ENCODE measurements around the gene KIF26A.

KIF26A gene

DNA sequence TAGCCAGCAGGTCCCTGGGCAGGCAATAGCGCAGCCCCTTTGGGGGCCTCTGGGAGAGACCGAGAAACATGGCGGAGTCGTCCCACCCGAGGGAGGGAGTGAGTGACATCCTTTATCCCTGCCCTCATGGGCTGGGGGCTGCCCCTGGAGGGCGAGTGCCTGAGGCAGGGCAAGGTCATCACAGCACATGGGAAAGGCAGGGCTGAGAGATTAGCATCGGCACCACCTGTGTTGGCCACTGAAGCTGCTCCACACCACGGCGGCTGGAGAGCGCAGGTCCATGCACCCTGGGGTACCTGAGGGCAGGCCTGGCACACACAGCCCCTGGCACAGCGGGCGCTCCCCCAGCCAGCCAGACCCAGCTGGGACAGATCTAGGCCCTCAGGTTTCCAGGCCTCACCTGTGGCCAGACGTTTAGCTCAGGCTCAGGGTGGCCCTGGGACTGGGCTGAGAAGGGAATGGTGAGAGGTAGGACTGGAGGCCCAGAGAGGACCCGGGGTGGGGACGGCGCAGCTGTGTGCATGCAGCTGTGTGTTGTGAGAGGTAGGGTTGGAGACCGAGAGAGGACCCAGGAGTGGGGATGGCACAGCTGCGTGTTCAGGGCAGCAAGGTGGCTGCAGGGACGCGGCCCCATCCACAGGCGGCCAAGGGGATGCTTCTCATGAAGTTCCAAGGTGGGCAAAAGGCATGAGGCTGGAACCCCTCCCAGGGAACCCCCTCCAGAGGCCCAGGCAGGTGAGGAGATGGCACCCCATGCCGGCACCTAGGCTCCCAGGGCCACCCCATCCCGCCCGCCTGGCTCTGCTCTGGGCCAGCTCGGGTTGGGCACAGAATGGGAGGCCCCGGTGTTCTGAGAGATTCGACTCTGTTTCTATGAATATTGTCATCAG, 74.1 kb downstream of the KIF26A start:
- intact Hi-C loops (cut with DNase I): no loop called here
- peak in 5 of 10 donors; percentile 4 to 71 (median 58) for DNase-seq

DNA sequence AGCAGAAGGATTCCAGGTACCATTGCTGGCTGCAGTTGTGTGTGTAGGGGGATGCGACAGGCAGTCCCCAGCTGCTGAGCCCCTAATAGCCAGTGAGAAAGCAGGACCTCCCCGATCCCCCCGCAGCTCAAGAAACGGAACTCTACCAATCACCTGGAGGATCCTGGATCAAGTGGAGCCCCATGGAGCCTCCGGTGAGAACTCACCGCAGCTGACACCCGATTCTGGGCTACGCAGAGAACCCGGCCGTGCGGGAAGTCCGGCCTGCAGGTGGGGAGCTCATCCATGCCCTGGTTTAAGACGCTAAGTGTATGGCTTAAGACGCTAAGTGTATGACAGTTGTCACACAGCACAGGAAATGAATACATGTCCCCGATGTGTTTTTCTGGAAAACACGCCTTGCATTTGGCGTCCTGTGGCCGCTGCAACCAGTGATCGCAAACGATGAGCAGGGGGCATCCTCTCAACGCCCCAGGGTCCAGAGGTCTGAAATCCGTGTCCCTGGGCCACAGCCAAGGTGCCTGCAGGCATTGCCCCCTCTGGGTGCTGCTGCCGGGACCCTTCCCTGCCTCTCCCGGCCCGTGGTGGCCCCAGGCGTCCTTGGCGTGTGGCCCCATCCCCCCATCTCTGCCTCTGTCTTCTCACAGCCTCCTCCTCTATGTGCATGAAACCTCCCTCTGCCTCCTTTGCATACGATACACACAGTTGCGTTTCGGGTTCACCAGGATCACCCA, 75.1 kb downstream of the KIF26A start:
- intact Hi-C loops (cut with DNase I): no loop called here
- peak in 4 of 10 donors; percentile 17 to 71 (median 59) for DNase-seq

DNA sequence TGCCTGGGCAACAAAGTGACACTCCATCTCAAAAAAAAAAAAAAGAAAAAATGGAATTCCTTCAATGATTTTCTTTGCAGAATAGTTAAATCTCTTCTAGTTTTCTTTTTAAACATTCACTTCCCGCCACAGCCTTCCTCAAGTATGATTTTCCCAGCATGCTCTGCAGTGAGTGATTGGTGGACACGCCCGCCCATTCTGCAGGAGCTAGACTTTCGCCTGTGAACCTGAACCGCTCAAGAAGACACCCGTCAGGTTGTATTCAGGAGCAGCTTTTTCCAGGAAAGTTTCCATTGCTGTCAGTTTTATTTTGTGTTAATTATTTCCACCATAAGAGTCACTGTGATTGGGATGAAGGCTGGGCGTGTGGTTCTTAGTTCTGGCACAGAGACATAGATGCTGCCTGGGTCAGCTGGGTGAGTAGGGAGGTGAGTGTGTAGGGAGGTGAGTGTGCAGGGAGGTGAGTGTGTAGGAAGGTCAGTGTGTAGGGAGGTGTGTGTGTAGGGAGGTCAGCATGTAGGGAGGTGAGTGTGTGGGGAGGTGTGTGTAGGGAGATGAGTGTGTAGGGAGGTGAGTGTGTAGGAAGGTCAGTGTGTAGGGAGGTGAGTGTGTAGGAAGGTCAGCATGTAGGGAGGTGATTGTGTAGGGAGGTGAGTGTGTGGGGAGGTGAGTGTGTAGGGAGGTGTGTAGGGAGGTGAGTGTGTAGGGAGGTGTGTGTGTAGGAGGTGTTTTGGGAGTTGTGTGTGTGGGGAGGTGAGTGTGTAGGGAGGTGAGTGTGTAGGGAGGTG, 76.2 kb downstream of the KIF26A start:
- intact Hi-C loops (cut with DNase I): no loop called here
- DNase-seq: peak in 1 of 10 donors; percentile 20

DNA sequence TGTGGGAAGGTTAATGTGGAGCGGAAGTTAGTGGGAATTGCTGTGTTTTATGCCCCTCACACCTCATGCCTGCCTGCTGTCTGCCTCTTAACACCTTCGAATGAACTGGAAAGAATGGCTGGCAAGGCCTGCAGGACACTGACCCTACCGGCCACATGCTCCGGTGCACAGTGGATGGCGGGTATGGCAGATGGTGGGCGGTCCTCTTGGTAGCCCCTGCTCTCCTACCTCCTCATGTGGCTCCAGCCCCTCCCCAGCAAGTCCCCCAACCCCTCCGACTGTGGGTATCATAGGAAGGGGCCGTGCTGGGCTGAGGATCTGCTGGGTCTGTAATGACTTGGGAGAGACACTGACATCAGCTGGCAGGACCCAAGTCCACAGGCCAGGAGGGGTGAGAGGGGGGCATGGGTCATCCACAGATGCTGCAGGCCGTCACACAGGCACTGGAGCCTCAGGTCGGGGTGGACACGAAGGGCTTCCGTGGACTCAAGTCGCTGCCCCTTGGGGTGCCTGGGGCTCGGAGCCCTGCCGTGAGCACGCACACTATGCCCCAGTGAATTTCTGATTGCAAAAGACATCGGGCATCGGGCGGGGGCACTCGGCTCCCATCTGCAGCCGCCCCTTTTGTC, 77.4 kb downstream of the KIF26A start:
- intact Hi-C loops (cut with DNase I): no loop called here
- DNase-seq: peak in 4 of 10 donors; percentile 2 to 73 (median 63)

DNA sequence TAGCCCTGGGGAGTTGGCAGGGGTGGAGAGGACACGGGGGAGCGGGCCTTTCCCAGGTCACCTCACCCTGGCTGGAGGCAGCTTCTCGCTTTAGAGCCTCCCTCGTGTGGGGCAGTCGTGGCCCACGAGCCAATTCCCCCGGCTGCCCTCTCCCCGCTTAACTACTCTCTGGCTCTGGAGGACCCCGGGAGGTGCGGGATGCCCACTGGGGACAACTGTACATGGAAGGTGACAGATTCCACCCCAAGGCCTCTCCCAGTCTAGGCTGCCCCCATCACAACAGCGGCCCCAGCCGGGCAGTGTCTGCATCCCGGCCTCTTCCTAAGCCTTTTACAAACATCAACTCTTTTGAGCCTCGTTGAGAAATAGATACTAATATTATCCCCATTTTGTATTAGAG, 78.1 kb downstream of the KIF26A start:
- DNase-seq: peak in 4 of 10 donors; percentile 1 to 64 (median 56)
- intact Hi-C loops (cut with DNase I): no loop called here

DNA sequence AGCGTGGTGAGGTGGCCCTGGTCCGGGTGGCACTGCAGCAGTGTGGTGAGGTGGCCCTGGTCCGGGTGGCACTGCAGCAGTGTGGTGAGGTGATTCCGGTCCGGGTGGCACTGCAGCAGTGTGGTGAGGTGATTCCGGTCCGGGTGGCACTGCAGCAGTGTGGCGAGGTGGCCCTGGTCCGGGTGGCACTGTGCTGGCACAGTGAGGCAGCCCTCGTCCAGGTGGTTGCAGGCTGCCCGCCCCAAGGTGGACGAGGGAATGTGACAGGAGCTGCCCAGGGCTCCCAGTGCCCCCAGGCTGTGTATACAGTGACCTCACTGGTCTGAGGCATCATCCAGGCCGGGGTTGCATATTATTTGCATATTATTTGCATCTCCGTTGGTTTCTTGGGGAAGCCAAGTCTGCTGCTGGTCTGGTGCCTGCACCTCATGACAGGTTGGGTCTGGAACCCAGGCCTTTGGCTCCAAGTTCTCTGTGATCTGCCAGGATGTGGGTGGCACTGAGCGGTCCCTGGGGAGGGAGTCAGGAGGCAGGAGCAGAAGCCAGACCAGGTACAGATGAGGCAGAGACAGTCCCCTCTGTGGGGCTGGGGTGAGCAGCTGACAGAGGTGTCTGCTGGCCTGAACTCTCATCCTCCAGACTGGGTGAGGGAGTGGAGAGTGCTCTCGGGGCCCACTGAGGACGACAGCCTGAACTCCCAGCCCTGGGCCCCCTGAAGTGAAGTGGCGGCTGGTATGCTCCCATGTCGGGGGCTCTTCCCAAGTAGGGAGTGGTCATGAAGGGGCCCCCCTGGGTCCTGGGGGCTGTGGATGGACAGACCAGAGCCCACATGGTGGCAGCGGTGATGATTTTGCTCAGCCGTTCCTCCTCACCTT, 79.3 kb downstream of the KIF26A start:
- intact Hi-C loops (cut with DNase I): no loop called here
- DNase-seq: peak in 7 of 10 donors; percentile 3 to 61 (median 12)

DNA sequence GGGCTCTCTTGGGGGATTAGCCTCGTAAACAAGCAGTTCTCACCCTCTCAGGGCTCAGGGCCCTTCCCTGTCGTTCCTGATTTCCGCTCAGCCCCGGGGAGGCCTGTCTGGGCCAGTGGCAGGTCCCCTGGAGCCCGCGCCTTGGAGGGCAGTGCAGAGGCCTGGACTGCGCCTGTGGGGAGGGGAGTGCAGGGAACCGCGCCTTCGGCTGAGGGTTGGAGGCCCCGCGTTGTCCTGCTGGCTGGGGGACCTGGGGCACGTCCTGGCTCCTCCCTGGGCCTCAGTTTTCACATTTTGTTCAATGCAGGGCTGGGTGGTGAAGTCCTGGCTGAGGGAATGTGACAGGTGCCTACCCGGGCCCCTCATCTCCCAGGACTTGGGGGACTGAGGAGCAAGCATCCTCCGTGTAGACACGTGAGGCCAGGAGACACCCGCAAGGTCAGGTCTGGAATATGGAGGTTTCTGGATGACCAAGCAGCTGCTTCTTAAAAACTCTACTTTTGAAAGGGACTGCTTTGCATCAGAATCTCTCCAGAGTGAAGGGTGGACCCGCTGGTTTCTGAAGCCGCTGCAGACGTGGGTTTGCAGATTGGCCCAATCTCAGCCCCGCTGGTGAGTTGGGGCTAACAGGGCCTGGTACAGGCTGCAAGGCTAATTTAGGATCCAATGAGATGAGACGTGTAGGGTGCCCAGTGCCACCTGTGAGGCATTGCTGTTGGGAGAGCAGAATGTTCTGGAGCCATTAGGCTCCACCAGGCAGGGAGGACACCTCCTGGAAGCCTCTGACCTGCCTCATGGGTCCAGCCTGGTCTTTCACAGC, 80.2 kb downstream of the KIF26A start:
- intact Hi-C loops (cut with DNase I): no loop called here
- DNase-seq: peak in 5 of 10 donors; percentile 3 to 70 (median 33)

DNA sequence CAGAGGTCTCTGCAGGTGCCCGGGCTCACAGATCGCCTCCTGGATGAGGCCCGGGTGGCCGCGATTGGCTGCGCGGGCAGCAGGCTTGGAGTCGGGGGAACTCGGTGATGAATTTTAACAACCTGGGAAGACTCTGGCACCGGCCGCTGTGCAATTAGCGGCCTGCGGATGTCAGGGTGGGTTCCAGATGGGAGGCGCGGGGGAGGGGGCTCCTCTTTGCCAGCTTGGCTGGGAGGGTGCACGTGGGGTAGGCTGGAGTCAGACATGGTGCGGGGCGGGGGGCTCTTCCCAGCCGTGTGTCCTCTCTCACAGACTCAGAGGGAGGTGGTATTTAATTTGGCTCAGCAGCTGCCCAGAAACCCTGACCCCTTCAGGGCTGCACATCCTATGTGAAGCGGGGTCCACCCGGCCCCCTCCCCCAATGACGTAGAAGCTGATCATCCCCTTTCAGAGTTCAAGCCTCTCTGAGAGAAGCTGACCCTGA, 81.4 kb downstream of the KIF26A start:
- peak in 5 of 10 donors; percentile 3 to 64 (median 54) for DNase-seq
- intact Hi-C loops (cut with DNase I): no loop called here

DNA sequence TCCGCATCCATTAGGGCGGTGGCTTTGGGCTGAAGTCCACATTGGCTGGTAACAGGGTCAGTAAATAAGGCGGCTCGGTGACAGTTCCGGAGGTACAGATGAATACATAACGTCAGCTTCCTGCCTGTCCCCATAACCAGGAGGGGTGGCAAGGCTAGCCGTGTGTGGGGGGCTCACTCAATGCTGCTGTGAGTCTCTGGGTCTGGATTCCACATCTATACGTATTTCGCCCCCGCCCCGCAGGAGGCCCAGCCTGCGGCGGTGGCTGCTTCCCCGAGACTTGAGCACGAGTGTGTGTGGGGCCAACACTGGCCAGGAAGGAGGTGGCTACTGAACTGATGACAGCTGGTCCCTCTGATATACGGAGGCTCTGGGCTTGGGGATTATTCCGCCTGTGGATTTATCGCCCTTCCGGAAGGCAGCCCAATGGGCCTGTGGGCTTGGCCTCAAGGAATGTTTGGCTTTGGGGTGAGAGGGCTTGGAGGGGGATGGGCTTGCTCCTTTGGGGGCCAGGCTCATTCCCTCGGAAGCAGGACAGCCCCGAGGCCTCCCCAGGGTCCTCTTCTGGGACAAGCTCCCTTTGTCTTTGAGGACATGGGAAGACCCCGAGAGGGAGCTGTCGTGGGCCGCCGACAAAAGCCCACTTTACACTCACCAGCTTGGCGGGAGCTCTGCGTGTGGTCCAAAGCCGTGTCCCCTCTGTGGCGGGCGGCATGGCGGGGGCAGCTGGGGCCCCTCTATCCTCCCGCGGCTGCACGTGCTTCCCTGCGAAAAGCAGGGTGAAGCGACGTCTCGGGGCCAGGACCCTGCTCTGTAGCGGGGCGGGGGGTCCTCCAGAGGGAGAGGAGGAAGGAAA, 82.1 kb downstream of the KIF26A start:
- intact Hi-C loops (cut with DNase I): no loop called here
- peak in 5 of 10 donors; percentile 2 to 66 (median 30) for DNase-seq

DNA sequence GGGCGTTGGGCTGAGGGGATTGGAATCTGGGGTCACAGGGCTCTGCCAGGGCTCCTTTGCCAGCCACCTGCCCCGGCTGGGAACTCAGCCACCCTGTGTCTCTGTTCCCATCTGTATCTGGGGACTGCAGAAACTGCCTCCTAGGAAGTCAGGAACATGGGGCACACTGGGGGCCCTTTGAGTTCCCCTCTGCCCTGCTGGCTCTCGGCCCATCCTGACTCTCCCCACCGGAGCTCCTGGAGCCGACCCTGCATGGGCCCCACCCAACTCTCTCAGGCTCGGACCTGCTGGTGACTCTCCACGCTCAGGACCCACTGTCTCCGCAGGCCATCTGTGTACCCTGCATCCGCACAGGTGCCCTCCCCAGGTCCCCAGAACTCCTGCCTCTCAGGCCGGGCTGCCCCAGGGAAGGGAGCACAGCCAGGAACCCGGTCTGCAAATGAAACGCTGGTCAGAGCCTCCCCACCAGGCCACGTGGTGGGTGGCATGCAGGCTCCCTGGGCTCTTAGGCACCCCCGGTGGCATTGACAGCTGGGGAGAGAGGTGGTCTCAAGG, 82.8 kb downstream of the KIF26A start:
- peak in 5 of 10 donors; percentile 4 to 71 (median 22) for DNase-seq
- intact Hi-C loops (cut with DNase I): no loop called here

DNA sequence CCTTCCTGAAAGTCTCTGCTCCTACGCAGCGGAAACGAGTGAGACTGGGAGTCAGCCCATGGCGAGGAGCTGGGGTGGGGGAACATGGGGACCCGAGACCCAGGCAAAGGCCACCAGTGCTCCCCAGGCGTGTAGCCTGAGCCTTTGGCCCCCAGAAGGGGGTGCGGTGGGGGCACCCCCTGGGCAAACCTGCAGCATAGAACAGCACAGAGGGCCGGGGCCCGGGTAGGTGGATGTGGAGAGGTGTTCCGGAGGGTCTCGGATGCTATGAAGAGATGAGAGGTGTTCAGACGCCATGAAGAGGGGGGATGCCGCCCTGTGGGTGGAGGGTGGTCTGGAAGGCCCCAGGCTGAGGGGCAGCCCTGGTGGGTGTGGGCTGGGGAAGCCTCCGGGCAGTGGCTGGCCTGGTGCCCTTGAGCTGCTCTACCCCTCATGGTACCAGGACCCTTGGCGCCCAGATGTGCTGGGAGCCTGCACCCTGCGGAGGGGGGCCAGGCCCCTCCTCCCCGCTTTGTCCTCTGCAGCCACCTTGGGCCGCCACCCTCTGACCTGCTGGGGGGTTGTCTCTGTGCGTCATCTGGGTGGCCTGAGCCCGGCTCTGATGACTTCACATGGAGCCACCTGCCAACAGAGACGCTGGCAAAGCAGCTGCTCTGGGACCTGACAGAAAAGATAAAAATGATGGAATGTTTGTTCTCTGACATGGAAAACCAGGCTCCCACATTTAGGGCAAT, 83.4 kb downstream of the KIF26A start:
- DNase-seq: peak in 6 of 10 donors; percentile 3 to 80 (median 24)
- intact Hi-C loops (cut with DNase I): no loop called here

DNA sequence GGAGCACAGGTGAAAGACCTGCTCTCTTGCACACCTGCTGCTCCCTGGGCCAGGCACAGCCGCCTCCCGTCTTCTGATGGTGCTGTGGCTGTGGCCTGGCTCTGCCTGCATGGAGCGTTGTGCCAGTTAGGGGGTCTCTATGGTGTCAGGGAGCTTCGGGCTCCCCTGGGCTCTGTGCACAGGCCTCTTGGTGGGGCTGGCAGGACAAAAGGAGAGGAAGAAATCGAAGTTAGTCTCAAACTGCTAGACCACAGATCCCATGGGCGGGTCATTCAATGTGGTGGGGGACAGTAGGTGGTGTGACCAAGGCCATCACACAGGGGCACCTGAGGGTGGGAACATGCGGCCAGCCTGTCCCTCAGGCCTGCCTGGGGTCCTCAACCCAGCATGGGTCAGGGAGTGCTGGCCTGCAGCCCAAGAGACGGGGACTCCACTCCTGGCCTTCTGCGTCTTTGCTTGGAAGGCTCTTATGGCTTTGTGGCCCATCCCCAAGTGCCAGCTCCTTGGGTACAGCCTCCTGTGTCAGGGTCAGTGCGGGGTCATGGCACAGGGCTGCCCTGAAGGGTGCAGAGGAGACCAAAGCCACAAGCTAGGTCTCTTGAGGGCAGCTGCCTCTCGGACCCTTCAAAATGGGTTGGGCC, 84.1 kb downstream of the KIF26A start:
- intact Hi-C loops (cut with DNase I): no loop called here
- peak in 6 of 10 donors; percentile 3 to 74 (median 28) for DNase-seq

DNA sequence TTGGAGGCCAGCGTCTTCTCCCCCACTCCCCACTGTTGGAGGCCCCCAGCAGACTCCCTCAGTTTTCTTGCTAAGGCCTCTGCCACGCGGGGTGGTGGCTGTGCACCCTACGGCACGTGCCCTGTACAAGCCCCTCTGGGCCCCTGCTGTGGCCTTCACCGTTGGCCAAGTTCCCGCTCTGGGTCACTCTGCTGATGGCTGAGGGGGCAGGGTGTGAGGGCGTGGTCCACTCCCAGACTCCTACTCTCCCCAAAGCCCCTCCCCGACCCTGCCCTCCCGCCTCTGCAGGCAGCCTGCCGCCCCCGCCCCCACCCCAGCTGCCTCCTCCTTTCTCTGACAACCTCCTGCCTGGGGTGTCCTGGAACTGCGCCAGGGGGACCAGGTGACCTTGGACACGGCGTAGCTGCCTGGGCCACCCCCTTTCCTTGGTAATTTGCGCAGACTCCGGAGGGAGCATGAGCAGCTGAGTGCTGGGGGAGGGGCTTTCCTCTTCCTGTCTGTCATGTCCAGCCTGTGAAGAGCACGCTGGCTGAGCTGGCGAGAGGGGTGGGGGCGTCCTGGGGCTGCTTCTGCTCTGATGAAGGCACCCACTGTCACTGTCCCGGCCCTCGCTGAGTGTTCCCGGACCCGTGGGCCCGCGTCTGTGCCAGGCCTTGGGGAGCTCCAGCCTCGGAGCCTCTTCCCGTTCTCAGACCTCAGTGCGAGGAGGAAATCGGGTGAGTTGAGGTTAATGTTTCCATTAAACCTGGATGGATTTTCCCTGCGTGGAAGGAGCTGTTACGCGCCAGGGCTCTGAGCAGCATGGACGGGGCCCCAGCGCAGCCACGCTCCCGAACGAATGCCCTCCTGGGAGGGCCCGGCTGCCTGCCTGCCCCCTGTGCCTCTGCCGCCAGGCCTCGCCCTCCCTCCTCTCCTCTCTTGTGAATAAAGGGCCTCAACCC, 85.0 kb downstream of the KIF26A start:
- intact Hi-C loops (cut with DNase I): no loop called here

DNA sequence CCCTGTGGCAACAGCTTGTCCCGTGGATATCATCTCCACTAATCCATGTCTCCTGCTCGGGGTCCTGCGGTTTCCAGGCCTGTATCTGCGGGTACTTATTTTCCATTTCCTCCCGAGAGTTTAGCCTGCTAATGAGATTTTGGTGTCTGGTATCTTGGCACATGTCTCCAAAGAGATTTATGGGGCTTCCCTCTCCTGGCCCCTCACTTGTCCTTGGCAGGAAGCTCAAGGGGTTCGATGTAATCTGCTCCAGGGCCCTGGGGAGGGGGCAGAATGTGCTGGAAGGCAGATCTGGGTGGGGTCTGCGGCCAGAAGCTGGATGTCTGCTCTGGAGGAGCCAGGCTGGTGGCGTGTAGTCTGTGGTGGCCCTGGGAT, 85.7 kb downstream of the KIF26A start:
- intact Hi-C loops (cut with DNase I): no loop called here
- DNase-seq: no peak

More for the DNA sequence above, 85.0 kb downstream of the KIF26A start:
- DNase-seq: peak in 6 of 10 donors; percentile 6 to 80 (median 44)
